ENCODE measurements around the gene CHD3.

The CHD3 gene

DNA sequence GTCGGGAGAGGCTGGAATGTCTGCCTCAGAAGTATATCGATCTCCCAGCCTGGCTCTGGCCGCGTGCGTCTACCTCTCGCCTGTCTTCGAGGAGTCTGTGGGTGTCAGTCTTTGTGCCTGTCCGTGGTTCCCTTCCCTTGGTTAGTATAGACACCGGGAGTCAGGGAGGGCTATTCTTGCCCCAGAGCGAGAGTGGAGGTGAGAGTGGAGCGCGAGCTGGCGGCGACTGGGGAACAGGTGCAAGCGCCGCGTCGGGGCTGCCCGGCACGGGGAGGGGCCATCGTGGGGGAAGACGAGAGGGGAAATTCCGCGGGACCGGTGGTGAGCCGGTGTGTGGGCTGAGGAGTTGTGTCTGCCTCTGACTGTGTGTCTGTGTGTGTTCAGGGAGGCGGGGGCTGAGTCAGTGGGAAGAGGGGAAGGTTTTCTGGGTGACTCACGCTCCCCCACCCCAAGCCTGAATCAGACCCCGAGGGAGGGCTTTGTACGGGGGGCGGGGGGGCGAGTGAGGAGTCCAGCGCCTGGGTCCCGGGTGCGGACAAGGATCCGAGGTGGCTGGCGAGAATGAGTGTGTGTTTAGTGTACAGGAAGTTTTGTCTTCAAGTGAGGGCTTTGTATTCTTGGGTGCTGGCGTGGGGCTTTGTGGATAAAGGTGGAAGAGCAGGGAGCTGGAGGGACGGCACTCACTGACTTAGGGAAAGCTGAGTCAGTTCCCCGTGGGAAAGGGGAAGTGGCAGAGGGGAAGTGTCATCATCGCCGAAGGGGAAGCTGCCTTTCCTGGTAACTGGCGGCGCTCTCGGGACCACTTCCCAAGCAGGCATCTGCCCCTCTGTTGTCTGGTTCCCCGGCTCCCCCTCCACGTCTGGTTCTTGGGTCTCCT lies 46.0 kb upstream of the CHD3 start (continued):
- TF ChIP-seq KLF7 (tag by site-specific recombination; IDR thresholded peaks at IDR 0.05; ENCODE audit: borderline replicate concordance) (no peak), ZFP69B (tag by site-specific recombination; IDR thresholded peaks at IDR 0.05) (peak; percentile 7; the same call in 1 of the 2 replicates), ZNF621 (tag by site-specific recombination; IDR thresholded peaks at IDR 0.05) (no peak), ZNF404 (tag by site-specific recombination; IDR thresholded peaks at IDR 0.05) (no peak), ZSCAN16 (tag by site-specific recombination; IDR thresholded peaks at IDR 0.05) (no peak), WT1 (tag by site-specific recombination; IDR thresholded peaks at IDR 0.05) (no peak; the same call in none of the 2 replicates), GLI4 (tag by site-specific recombination; IDR thresholded peaks at IDR 0.05) (no peak; the same call in 1 of the 2 replicates), ZNF10 (tag by site-specific recombination; IDR thresholded peaks at IDR 0.05) (no peak), ZNF776 (tag by site-specific recombination; IDR thresholded peaks at IDR 0.05; ENCODE audit: borderline replicate concordance) (no peak), ZNF202 (tag by site-specific recombination; IDR thresholded peaks at IDR 0.05; ENCODE audit: borderline replicate concordance) (no peak), SALL2 (tag by site-specific recombination; IDR thresholded peaks at IDR 0.05; ENCODE audit: borderline replicate concordance) (no peak), ZNF391 (tag by site-specific recombination; IDR thresholded peaks at IDR 0.05; ENCODE audit: borderline replicate concordance, low read depth) (no peak), ZNF169 (tag by site-specific recombination; IDR thresholded peaks at IDR 0.05) (no peak), IKZF3 (tag by site-specific recombination; IDR thresholded peaks at IDR 0.05) (peak; percentile 86), ZNF707 (tag by site-specific recombination; IDR thresholded peaks at IDR 0.05) (no peak), ZNF530 (tag by site-specific recombination; IDR thresholded peaks at IDR 0.05; ENCODE audit: low read depth) (no peak), ZNF24 (tag by site-specific recombination; IDR thresholded peaks at IDR 0.05) (no peak), ZBTB7A (tag by site-specific recombination; IDR thresholded peaks at IDR 0.05; ENCODE audit: low read depth) (no peak), ZNF501 (tag by site-specific recombination; IDR thresholded peaks at IDR 0.05) (0 out of 2 replicates have a peak, but pooled peaks have one; percentile 17), ZNF366 (tag by site-specific recombination; conservative IDR thresholded peaks at IDR 0.05) (peak; percentile 83), ZFP3 (tag by site-specific recombination; IDR thresholded peaks at IDR 0.05; ENCODE audit: low read depth) (no peak), HOXC10 (CRISPR knock-in tag; IDR thresholded peaks at IDR 0.05) (no peak), ZNF335 (tag by site-specific recombination; conservative IDR thresholded peaks at IDR 0.05) (peak; percentile 93), KLF16 (tag by site-specific recombination; IDR thresholded peaks at IDR 0.05) (peak; percentile 47), HOXD13 (CRISPR knock-in tag; IDR thresholded peaks at IDR 0.05; ENCODE audit: borderline replicate concordance) (no peak), ZBTB21 (tag by site-specific recombination; IDR thresholded peaks at IDR 0.05) (peak; percentile 42), ZNF37A (tag by site-specific recombination; IDR thresholded peaks at IDR 0.05) (0 out of 2 replicates have a peak, but pooled peaks have one; percentile 49), ZNF600 (tag by site-specific recombination; IDR thresholded peaks at IDR 0.05) (peak; percentile 7; the same call in 1 of the 2 replicates), ZNF629 (tag by site-specific recombination; IDR thresholded peaks at IDR 0.05) (peak; percentile 58), ZNF660 (tag by site-specific recombination; IDR thresholded peaks at IDR 0.05) (no peak), ZNF701 (tag by site-specific recombination; IDR thresholded peaks at IDR 0.05) (no peak)
- TF ChIP-seq, protein P1, sequence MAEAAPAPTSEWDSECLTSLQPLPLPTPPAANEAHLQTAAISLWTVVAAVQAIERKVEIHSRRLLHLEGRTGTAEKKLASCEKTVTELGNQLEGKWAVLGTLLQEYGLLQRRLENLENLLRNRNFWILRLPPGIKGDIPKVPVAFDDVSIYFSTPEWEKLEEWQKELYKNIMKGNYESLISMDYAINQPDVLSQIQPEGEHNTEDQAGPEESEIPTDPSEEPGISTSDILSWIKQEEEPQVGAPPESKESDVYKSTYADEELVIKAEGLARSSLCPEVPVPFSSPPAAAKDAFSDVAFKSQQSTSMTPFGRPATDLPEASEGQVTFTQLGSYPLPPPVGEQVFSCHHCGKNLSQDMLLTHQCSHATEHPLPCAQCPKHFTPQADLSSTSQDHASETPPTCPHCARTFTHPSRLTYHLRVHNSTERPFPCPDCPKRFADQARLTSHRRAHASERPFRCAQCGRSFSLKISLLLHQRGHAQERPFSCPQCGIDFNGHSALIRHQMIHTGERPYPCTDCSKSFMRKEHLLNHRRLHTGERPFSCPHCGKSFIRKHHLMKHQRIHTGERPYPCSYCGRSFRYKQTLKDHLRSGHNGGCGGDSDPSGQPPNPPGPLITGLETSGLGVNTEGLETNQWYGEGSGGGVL (tag by site-specific recombination; IDR thresholded peaks at IDR 0.05), result peak; percentile 89
- TF ChIP-seq, protein P2, sequence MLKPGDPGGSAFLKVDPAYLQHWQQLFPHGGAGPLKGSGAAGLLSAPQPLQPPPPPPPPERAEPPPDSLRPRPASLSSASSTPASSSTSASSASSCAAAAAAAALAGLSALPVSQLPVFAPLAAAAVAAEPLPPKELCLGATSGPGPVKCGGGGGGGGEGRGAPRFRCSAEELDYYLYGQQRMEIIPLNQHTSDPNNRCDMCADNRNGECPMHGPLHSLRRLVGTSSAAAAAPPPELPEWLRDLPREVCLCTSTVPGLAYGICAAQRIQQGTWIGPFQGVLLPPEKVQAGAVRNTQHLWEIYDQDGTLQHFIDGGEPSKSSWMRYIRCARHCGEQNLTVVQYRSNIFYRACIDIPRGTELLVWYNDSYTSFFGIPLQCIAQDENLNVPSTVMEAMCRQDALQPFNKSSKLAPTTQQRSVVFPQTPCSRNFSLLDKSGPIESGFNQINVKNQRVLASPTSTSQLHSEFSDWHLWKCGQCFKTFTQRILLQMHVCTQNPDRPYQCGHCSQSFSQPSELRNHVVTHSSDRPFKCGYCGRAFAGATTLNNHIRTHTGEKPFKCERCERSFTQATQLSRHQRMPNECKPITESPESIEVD (tag by site-specific recombination; IDR thresholded peaks at IDR 0.05), result no peak
- TF ChIP-seq, protein P3, sequence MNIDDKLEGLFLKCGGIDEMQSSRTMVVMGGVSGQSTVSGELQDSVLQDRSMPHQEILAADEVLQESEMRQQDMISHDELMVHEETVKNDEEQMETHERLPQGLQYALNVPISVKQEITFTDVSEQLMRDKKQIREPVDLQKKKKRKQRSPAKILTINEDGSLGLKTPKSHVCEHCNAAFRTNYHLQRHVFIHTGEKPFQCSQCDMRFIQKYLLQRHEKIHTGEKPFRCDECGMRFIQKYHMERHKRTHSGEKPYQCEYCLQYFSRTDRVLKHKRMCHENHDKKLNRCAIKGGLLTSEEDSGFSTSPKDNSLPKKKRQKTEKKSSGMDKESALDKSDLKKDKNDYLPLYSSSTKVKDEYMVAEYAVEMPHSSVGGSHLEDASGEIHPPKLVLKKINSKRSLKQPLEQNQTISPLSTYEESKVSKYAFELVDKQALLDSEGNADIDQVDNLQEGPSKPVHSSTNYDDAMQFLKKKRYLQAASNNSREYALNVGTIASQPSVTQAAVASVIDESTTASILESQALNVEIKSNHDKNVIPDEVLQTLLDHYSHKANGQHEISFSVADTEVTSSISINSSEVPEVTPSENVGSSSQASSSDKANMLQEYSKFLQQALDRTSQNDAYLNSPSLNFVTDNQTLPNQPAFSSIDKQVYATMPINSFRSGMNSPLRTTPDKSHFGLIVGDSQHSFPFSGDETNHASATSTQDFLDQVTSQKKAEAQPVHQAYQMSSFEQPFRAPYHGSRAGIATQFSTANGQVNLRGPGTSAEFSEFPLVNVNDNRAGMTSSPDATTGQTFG (tag by site-specific recombination; IDR thresholded peaks at IDR 0.05; ENCODE audit: borderline replicate concordance), result no peak
